OCI-M2 (cell line): Measurements from ENCODE around the gene FPGT.
"Not testable (repeated sequence)": the region's sequence is repeated elsewhere in the genome, so short reads cannot be mapped to it uniquely, and the experiment has no call there.

Experiments used
- DNase-seq: peaks from one replicate; lab custom pipeline; 2025; ENCODE audit not compliant: unreplicated experiment; lab: John Stamatoyannopoulos, UW

FPGT gene

DNA sequence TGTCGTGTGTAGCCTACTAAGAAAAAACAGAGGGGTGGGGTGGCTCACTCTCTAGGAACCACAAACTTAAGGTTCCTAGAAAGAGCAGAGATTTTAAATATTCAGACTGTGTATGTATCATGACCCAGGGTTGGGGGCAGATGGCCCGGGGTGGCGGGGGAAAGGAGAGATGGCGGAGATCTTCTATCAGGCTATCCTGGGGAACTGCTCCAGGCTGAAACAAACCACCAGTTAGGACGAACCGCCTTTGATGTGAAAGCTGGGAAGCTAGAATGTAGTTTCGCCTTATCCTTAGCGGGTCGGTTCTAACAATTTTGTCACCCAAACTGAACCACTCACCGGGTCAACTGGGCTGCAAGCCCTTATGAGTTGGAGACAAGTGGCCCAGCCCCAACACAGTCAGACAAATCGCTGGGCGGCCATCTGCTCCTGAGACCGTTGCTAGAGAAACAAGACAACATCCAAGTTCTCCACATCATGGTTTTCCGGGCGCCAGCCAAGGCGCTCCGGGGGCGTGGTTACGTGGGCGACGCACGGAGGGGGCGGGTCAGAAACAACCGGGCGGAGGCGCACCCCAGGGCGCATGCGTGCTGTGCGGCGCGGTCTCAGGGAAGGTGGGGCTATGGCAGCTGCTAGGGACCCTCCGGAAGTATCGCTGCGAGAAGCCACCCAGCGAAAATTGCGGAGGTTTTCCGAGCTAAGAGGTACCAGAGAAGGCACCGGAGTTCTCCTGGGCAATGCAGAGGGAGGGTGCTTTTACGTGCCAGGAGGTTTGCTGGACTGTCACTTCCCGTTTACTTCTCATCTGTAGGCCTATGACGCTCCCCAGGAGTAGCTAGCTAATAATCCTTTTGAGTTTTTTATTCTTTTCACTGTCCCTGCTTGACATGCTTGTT lies at the start of gene FPGT, which contains the start of gene LRRIQ3:
Gene FPGT (plus strand): TSS at position 586 of the 896 bp plus-strand sequence. CDS start 37 bp downstream, at position 623.
Gene LRRIQ3 (minus strand): TSS at position 520 of the 896 bp plus-strand sequence. CDS start 14,492 bp downstream, outside the sequence.
- peak; percentile 56 for DNase-seq

DNA sequence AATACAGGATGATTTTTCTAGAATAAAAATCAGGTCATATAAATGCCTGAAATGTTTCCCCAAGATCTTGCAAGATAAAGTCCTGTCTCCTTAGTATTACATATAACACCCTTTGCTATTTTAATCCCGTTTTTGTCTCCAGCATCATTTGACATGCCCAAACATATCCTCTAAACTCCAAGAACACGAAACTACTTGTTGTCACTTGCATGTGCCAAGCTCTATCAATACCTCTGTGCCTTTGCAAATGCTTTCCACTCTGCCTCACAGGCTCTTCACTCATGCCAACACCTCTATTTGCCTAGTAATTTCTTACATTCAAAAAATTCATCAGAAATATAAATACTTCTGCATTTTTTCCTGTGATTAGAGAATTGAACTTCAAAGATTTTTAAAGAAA lies 38.0 kb upstream of the FPGT start:
- no peak for DNase-seq

DNA sequence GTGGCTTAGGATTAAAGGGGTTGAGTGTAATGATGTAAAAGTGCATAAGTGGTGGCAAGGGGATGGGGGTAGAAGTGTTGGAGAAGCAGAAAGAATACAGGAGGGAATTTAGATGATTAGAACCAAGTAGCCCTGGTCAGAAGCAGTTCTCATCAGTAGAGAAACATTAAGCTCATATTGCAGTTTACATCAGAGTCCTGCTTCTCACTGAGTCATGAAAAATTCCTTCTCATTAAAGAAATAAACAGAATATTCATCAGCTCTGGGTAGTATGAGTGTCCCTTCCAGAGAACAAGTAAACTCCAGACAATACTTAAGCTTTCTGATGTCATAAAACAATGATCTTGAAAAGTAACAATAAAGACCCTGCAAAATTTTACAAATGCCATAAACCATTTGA lies 36.5 kb upstream of the FPGT start:
- no peak for DNase-seq

DNA sequence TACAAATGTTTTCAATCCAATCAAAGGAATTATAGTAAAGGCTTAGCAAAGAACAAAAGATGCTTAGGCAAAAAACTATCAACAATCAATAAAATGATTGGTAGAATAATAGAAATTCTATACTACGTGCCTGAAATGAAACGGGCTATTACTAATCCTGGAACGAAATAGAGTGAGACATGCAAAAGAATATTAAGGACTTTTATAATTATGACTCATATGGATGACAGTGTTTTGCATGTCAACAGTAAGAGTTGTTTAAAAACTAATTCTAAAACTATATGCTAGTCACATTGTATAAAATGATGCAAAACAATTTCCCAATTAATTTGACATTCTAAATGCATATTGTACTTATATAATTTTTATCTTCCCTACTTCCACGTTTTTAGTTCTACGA lies 35.7 kb upstream of the FPGT start:
- DNase-seq, result no peak

DNA sequence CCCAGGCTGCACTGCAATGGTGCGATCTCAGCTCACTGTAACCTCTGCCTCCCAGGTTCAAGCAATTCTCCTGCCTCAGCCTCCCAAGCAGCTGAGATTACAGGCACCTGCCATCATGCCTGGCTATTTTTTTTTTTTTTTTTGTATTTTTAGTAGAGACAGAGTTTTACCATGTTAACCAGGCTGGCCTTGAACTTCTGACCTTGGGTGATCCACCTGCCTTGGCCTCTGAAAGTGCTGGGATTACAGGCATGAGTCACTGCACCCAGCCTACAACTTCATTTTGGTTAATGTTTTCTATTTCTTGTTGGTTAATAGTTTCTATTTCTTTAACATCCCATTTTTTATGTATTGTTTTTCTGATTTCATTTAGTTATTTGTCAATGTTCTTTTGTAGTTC lies 23.6 kb upstream of the FPGT start:
- not testable (repeated sequence) for DNase-seq

DNA sequence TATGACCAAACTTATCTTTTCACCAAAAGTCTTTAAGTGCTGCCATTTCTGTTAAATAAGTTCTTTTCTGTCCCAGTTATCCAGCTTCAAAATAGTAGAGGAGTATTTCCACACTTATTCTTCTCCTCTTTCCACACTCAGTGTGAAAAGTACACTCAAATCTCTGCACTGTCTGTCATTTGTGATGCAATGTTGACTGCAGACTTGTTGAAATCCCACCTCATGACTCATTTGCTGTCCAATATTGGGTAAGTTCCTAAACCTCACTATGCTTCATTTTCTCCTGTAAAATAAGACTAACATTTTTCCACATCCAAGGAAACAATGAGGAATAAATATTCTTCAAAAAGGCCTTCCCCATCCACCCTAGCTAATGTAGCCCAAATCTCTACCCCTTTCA lies 17.6 kb upstream of the FPGT start:
- DNase-seq, result no peak

DNA sequence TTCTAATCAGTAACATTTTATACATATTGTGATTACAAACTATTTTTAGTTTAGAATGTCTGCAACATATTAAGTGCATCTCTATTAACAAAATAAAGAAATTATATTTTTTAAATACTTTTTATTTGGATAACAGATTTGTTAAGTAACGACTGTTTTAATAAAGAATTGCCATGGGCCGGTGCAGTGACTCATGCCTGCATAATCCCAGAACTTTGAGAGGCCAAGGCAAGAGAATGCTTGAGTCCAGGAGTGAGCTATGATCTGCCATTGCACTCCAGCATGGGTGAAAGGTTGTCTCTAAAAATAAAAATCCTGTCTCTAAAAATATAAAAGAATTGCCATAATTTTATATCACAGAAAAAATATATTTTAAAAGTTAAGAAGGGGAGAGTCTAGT lies 4.1 kb upstream of the FPGT start:
- no peak for DNase-seq

DNA sequence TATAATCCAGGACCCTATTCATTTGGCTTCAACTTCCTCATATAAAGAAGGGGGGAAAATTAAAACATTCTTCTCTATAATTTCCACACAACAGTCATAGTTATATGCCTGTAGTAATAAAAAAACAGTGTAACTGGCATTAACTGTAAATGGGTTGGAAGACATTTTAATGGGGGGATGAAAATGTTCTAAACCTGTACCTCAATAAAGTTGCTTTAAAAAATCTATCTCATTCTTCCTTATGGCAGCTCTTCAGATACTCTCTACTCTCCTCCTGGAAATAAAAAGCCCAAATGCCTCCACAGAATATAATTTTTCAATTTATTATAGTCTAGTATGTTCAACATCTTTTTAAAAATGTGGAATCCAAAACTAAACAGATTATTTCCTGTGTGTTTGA lies 2.7 kb upstream of the FPGT start:
- DNase-seq, result no peak

DNA sequence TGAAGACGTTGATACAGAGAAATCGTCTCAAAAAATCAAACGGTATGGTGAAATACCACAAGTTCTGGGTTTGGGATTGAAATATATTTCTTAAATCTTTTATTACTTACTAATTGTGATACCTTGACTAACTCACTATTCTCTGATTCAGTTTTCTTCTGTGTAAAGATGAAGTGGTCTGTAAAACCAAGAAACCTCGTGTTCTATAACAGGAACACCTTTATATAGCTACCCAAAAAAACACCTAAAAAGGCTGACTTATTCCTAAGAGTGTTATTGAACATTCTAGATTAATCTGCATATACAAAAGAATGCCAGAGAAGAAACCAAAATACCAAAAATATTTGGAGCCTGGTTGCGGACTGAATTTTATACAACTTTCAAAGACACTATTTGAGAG lies 787 bp upstream of the FPGT start:
- DNase-seq, result no peak

DNA sequence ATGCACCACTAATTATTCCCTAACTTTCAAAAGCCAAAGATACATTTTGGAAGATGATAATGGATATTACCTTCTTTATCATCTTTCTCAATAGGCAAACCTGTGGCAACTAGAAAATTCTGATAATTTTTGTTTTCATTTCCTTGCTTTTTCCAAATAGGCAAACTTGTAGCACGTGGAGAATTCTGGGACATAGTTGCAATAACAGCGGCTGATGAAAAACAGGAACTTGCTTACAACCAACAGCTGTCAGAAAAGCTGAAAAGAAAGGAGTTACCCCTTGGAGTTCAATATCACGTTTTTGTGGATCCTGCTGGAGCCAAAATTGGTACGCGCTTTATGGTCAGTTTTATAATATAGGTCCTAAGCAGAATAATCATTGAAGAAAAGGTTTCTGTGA lies 1.5 kb downstream of the FPGT start:
- no peak for DNase-seq

DNA sequence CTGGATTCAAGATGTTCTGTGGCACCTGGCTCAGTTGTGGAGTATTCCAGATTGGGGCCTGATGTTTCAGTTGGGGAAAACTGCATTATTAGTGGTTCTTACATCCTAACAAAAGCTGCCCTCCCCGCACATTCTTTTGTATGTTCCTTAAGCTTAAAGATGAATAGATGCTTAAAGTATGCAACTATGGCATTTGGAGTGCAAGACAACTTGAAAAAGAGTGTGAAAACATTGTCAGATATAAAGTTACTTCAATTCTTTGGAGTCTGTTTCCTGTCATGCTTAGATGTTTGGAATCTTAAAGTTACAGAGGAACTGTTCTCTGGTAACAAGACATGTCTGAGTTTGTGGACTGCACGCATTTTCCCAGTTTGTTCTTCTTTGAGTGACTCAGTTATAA lies 7.2 kb downstream of the FPGT start:
- no peak for DNase-seq

DNA sequence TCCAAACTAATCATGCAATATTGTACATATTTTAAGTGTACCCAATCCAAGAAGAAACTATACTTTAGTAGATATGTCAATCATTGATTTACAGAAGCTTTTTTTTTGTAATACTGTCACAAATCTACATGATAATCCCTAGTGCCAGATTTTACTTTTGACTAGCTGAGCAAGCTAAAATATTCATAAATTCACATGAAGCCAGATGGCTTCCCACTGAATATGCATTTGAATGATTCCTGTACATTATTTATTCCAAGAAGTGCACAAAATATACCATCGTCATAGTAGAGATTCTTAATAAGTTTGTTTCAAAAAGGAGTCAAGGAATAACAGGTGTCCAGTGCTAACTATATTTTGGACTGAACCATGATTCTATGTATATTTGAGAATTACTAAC lies 17.2 kb downstream of the FPGT start:
- DNase-seq, result no peak

DNA sequence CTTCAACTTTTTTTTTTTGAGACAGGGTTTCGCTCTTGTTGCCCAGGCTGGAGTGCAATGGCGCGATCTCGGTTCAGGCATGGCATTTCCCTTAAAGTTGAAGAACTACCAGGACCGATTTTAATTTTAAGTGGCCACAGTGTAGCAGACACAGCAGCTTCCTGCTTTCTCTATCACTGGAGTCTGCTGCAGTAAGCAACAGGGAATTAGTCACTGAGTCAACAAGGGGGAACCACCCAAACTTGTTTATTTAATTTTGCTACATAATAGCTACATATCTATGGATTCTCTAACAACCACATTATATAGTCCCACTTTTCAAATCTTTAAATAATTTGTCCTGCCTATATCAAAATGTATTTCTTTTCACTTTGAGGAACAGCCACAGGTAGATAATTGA lies 24.7 kb downstream of the FPGT start:
- no peak for DNase-seq

DNA sequence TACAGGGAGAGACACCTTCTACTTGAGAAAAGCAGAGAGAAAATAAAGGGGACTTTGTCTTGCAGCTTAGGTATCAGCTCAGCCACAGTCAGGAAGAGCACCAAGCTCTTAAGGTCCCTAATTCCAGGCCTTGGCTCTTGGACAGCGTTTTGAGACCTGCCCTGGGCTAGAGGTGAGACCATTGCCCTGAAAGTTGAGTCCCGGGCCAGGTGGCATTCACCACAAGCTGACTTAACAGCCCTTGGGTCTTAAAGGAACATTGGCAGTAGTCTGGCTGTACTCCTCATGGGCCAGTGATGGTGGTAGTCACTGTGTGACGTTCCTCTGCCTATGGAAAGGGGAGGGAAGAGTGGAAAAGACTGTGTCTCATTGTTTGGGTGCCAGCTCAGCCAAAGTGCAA lies 25.4 kb downstream of the FPGT start:
- DNase-seq, result no peak

DNA sequence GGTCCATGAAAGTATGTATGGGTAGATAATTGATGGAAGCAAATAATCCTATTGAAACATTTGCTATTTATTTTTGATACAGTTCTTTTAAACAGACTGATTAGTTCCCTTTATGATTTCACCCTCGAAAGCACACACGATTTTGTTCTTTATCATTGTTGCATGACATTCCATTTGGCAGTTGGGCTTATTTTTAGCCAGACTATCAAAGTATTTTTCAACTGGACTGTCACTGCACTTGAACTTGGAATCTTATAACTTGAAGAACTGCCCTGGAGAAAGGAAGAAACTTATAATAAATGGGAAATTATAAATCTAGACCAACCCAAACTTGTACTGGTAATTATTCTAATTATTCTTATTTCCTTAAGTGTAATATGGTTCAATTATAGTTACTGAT lies 37.1 kb downstream of the FPGT start, which contains the start of gene TNNI3K:
Gene TNNI3K (plus strand): TSS at position 235 of the 400 bp plus-strand sequence. CDS start 65 bp downstream, at position 300.
- DNase-seq, result no peak

DNA sequence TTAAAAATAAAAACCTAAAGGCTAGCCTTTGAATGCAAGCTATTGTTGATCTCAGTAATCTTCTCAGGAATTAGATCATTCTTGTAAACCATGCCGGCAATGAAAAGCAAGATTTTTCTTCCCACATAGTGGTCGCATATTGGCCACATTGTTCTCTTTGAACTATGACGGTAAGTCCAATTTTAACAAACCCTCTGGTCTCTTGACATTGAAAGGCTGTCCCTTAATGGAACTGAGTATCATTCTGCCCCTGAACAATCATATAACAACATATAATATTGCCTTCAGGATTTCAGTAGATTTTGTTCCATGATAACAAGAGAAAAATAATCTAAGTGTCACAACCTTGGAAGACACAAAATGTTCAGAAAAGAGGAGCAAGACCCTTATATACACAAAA lies 38.4 kb downstream of the FPGT start:
- no peak for DNase-seq

DNA sequence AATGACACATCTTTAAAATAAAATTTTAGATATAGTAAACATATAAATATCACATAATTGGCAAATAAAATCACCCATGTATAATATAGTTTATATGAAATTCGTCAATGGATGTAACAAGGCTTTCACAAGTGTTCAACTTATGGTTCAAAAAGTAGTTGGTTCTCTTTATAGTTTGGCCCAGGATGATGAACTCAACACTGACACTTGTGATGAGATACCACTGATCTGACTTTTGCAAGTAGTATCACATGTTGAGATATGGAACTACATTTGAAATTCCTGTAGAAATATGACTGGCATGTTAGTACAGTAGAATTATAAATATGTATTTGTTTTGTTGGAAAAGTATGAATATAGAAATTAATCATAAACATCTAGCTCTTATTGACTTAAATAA lies 39.0 kb downstream of the FPGT start:
- no peak for DNase-seq

DNA sequence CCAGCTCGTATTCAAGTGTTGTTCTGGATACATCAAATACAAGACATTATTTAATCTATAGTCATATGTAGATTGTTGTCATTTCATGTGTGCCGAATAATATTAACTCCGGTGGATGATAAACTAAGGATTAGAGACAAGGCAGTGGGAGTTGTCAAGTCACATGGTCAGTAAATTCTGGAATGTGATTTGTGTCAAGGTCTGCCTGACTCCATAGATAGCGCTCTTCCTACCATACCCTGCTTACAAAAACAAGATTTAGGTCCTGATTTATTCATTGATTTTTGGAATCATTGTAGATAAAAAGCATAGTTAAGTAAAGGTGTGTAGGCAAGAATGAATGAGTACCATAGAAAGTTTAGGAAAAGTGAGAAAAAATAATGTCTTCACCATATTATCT lies 39.7 kb downstream of the FPGT start:
- DNase-seq, result no peak

DNA sequence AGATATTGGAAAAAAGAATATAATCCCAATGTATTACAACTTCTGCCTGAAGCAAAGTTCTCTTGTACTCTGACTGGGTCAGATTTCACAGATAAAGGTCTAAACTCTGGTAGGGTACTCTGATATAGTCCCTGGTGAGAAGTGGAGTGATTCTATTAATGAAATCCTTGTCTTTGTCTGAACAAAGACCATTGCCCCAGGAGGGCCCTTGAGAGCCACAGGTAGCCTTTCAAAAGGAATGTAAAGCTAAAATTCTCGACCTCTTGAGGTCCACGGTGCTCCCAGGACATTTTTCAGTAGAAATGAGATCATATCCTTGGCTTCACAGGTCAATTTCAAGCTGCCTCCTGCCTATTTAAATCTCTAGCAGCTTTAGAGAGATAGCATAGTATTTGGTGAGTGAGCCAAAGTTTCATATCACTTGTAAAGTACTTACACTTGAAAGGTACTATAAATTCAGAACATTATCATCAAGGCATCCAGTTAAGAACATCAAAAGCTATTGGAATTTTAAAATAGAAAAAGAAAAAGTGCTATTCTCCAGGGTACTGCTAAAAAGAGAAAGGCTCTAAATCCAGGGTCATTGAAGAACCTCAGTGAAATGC lies 47.2 kb downstream of the FPGT start:
- no peak for DNase-seq

DNA sequence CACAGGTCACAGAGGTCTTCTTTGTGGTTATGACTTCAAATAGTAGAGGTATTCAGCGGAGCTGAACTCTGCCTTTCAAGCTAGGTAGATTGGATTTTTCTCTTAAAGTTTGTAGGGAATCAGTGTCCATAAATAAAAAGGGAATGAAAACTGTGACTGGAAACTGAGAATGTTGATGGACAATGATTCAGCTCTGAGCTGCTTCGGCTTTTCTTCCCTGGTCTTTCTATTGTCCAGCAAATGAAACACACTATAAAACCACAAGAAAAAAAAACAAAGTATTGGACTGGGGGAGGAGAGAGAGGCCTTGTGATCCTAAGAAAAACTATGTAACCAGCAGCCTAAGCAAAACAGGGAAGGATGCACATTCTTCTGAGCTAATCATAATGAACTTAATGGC lies 48.3 kb downstream of the FPGT start:
- DNase-seq, result no peak

DNA sequence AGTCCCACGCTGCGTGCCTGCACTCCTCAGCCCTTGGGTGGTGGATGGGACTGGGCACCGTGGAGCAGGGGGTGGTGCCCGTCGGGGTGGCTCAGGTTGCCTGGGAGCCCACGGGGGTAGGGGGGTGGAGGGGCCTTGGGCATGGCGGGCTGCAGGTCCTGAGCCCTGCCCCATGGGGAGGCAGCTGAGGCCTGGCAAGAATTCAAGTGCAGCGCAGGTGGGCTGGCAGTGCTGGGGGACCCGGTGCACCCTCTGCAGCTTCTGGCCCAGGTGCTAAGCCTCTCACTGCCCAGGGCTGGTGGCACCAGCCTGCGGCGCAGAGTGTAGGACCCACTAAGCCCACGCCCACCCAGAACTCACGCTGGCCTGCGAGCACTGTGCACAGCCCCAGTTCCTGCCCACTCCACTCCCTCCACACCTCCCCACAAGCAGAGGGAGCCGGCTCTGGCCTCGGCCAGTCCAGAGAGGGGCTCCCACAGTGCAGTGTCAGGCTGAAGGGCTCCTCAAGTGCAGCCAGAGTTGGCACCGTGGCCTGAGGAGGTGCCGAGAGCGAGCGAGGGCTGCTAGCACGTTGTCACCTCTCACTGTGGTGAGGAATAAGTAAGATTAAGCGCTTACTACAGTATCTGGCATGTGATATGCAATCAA lies 50.0 kb downstream of the FPGT start:
- DNase-seq, result no peak
